Measurements from ENCODE around the gene PTPRT. TPM values are rescaled to one million over a fixed set of nuclear protein-coding genes. Genes with fewer than 3 reads are reported as not detected.

PTPRT gene
- total and polyA plus RNA-seq, 12 donors = 0.04 to 0.53 (median 0.22) TPM; not detected in 1

DNA sequence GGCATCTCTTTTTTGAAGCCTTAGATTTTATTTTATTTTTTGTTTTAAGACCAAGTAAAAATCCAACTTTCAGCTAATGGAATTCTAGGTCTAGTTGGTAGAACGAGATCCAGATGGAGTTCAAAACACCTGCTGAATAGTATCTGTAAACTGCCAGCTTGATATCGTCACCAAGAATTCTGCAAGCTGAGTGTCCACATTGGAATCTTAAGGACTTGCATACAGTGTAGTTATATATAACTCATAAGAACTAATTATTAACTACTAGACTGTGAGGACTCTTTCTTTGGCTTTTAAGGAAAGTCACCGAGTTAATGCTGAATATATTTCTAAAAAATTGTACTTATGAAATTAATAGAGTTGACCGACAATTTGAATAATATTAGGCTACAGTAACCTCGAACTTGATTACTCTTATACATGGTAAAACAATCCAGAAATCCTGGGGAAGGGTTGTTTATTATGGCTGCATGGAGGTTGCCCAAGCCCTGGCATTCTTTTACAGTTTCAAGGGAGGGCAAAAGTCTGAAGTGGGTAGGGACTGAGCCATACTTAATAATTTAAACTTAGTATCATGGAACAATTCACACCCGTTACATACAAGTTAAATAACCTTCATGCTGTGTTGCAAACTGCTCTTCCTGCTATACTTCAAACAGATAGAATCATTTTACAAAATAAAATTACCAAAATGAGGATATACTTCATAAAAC is 553.9 kb downstream of the PTPRT start:
- TF ChIP-seq, protein P1, sequence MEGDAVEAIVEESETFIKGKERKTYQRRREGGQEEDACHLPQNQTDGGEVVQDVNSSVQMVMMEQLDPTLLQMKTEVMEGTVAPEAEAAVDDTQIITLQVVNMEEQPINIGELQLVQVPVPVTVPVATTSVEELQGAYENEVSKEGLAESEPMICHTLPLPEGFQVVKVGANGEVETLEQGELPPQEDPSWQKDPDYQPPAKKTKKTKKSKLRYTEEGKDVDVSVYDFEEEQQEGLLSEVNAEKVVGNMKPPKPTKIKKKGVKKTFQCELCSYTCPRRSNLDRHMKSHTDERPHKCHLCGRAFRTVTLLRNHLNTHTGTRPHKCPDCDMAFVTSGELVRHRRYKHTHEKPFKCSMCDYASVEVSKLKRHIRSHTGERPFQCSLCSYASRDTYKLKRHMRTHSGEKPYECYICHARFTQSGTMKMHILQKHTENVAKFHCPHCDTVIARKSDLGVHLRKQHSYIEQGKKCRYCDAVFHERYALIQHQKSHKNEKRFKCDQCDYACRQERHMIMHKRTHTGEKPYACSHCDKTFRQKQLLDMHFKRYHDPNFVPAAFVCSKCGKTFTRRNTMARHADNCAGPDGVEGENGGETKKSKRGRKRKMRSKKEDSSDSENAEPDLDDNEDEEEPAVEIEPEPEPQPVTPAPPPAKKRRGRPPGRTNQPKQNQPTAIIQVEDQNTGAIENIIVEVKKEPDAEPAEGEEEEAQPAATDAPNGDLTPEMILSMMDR (IDR thresholded peaks at IDR 0.05) = no peak
- Histone ChIP-seq H3K4me1 (no peaks in the 10 kb centered on the region), H3K27me3 (no peaks in the 10 kb centered on the region), H3K4me3 (no peak overlapping the region), H3K27ac (no peak overlapping the region), H3K9me3 (no peaks in the 10 kb centered on the region), H3K36me3 (no peaks in the 10 kb centered on the region)
- intact Hi-C loops (cut with DNase I) = no loop called here
- no peak for ATAC-seq
- 61 to 66% methylated on average over 6 of the region's 6 CpGs for WGBS, 2 donors
- DNase-seq = no peak

DNA sequence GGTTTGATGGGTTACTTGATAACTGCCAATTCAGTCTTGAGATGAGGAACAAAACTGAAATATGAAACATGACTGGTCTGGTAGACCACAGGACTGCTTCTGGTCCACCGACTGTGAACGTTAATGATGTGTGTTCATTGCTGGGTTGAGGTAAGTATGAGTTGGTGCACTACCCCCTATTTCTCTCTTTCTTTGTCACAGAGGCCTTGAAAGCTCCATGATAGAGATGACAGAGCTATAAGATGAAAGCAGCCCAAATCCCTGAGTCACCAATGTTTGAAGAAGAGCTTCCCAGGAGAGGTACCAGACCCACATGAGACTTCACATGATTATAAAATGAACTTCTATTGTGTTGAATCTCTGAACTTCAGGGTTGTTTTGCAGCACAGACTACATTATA is 555.5 kb downstream of the PTPRT start:
- intact Hi-C loops (cut with DNase I) = no loop called here
- DNase-seq = no peak

DNA sequence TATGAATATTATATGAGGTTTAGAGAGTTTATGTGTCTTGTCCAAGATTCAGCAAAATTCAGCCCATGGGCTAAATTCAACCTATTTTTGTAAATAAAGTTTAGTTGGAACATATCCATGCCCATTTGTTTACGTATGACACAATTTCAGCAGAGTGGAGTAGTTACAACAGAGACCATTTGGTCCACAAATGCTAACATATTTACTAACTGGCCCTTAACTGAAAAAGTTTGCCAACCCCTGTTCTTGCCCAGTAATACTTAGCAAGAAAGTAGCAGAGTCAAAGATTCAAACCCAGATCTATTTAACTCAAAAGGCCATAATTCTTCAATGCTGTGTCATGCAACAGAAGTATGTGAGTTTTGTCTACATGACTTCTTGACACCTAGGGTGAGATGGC is 561.0 kb downstream of the PTPRT start:
- Histone ChIP-seq H3K4me3 (no peak overlapping the region), H3K4me1 (no peaks in the 10 kb centered on the region), H3K27ac (no peak overlapping the region), H3K9me3 (peaks cover 0 to 4% (median 0%) of the 10 kb centered on the region in 11 donors), H3K27me3 (no peaks in the 10 kb centered on the region), H3K36me3 (no peaks in the 10 kb centered on the region)
- DNase-seq (no peak), ATAC-seq (no peak)
- TF ChIP-seq, protein P1 (IDR thresholded peaks at IDR 0.05) = no peak
- 77 to 81% methylated on average over 1 of the region's 1 CpG for WGBS, 2 donors
- intact Hi-C loops (cut with DNase I) = no loop called here

More for the DNA sequence above, 555.5 kb downstream of the PTPRT start:
- no peaks in the 10 kb centered on the region for H3K27me3 ChIP-seq
- no peaks in the 10 kb centered on the region for H3K36me3 ChIP-seq
- TF ChIP-seq, protein P1 (IDR thresholded peaks at IDR 0.05) = no peak
- ATAC-seq = no peak
- no peaks in the 10 kb centered on the region for H3K4me1 ChIP-seq
- H3K4me3 ChIP-seq = no peak overlapping the region
- peaks cover 0 to 4% (median 0%) of the 10 kb centered on the region in 11 donors for H3K9me3 ChIP-seq
- WGBS, 2 donors = 92 to 94% methylated on average over 2 of the region's 2 CpGs
- H3K27ac ChIP-seq = no peak overlapping the region

DNA sequence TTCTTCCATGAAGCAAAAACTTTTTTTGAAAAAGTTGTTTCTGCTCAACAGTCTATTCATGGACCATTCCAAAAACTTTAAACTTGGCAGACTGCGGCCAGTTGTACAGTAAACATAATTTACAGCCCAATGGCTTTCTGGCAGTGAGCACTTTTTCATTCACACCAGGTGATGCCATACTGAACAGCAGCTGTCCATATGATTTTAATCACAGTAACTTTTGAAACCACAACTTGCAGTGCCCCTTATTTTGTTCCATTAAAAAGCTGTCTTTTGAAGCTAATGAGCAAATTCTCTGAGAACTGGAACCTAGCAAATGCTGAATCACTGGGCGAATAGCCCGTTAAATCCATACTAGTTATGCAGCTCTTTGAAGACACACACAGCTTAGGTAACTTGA is 576.6 kb downstream of the PTPRT start:
- H3K4me1 ChIP-seq = no peaks in the 10 kb centered on the region
- no peaks in the 10 kb centered on the region for H3K36me3 ChIP-seq
- no peak for ATAC-seq
- peaks cover 0 to 5% (median 0%) of the 10 kb centered on the region in 7 donors for H3K27me3 ChIP-seq
- H3K27ac ChIP-seq = no peak overlapping the region
- H3K4me3 ChIP-seq = no peak overlapping the region
- intact Hi-C loops (cut with DNase I) = no loop called here
- TF ChIP-seq, protein P1 (IDR thresholded peaks at IDR 0.05) = no peak
- H3K9me3 ChIP-seq = peaks cover 0 to 11% (median 0%) of the 10 kb centered on the region in 11 donors
- 85% methylated on average over 3 of the region's 3 CpGs for WGBS, 2 donors
- DNase-seq = no peak

All from heart right ventricle (tissue), 16 donors.